GM21528 (cell line): Measurements from ENCODE around the gene OR1I1.

Experiments
- ATAC-seq: cut with Tn5 transposase; IDR thresholded peaks from one replicate; pipeline ENCODE4 v1.9.1; 2021; ENCODE audit warnings: mild to moderate bottlenecking, moderate library complexity; ENCODE audit not compliant: unreplicated experiment, low FRiP score

Gene OR1I1

GRCh38 chr19:15115762-15116615 lies 34.0 kb downstream of the OR1I1 start:
- no peak for ATAC-seq

- ATAC-seq, result no peak
Observed at GRCh38 chr19:15116856-15117255, 34.8 kb downstream of the OR1I1 start.

DNA sequence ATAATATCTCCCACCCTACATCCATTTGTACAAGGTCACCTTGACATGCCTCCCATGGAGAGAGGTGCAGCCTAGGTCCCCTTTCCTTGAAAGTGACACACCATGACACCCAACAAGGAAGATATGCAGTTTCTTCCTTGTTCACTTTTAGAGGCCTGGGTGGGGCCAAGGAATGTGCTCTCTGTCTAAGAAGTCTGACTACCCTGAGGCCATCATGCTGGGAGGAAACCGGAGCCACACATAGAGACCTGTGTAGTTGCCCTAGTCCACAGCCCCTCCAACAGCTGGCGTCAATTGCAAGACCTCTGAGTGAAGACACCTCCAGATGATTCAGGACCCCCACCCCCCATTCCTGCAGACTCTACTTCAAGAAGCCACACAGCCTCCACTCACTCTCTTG lies 36.2 kb downstream of the OR1I1 start:
- ATAC-seq, result no peak

- ATAC-seq, result no peak
Observed at GRCh38 chr19:15118789-15119494, 36.9 kb downstream of the OR1I1 start.

DNA sequence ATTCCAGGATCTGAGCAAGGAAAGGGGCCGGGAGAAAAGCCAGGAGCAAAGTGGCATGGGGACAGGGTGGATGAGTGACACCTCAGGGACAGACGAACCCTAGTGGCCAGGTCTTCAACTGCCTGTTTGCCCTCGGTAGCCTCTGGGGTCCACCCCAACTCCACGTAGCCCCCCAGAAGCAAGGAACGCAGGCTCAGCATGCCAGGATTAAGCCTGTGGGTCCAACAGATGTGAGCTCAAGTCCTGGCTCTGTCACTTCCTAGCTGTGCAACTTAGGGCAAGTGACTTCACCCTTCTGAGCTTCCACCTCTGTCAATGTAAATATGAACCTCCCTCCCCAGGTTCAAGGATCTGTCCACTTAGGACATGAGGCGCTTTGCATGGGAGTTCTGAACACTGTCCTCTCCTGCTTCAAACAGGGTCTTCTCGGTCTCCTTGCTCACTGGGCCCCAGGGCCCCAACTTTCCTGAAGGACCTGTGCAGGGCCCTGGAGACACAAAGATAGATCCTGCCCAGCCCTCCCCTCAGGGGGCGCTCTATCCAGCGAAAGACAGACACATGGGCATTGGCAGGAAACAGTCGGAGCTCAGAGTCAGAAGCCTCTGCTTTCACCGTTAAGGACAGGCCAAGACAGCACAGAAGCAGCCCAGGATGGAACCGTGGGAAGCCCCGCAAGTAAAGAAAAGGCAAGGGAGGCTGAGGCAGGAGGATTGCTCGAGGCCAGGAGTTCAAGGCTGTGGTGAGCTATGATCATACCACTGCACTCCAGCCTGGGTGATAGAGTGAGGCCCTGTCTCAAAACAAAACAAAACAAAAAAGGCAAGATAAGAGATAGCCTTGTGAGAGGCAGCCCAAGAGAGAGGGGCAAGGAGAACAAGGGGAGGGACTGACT lies 38.4 kb downstream of the OR1I1 start:
- ATAC-seq, result no peak

GRCh38 chr19:15122331-15123030 lies 40.5 kb downstream of the OR1I1 start:
- no peak for ATAC-seq

DNA sequence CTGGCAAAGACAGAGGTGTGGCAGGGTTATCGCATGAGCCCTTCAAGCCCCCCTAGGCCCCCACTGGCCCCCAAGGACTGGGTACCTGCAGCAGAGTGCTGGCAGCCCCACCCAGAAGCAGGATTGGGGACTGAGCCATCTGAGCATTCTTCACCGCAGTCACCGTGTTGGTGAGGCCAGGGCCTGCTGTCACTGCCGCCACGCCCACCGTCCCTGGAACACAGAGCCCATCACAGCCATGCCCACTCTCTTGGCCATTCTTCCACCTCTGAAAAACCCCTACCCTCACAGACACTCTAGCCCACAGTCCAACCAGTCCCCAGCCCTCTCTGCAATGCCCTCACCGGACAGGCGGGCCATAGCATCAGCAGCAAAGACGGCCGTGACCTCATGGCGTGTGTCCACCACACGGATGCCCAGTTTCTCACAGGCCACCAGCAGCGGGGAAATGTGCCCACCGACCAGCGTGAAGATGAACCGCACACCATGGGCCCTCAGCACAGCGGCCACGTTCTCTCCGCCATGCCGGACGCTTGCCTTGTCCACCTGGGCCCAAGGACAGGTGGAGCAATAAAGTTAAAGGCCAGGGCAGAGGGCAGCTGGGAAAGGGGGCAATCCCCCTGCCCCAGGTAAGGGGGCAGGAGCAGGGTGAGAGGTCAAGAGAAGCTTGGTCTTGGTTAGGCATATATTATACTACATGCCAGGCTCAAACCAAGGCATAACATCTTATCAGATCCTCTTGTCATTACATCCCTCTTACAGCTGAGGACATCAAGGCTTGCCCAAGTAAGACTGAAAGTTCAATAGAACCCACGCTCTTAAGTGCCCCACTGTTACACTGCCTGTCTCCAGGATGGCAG lies 41.2 kb downstream of the OR1I1 start:
- ATAC-seq, result no peak

DNA sequence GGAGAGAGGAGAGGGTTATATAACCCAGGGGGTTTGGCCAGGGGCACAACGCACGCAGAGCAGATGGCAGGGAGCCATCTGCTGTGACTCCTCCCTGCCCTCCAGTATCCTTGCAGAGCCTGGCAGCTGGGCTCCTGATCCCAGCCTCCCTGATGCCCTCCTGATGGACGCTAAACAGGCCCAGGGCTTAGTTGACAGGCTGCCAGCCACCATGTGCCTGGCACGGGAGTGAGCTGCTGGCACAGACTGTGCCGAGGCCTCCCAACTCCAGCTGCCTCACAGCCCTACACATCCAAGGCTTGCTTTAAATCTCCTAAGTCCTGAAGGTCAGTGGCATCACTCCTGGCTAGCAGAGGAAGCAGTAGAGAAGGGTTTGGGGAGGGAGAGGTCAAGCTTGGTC lies 41.9 kb downstream of the OR1I1 start:
- ATAC-seq, result no peak

DNA sequence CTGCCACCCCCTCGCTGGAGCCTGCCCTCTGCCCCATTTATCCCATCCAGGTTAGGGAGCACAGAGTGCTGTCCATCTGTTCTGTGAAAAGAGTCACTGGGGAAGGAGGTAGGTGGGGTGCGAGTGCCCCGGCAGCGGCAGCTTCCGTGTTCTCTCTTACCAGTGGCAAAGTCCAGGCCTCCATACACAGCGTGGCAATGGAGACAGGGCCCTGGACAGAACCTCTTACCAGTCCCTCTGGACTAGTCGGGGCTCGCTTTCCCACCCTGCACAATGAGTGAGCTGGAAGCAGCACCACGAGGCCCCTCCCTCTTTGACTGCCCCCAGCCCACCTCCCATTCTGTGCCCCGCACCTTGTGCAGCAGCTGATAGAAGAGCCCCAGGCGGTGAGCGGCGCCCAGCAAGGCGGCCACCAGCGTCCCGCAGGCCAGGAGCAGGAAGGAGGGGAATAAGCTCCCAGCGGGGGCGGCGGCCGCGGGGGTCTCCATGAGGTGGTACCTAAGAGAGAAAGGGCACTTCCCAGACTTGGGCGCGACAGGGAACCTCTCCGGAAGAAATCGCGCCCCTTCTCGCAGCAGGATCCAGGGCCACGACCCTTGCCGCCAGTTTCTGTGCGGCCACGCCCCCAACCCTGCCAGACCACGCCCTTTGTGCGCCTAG lies 42.7 kb downstream of the OR1I1 start:
- peak; percentile 5 for ATAC-seq

GRCh38 chr19:15125232-15126067 lies 43.4 kb downstream of the OR1I1 start:
- peak; percentile 85 for ATAC-seq

- no peak for ATAC-seq
Observed at GRCh38 chr19:15126131-15126910, 44.3 kb downstream of the OR1I1 start.

DNA sequence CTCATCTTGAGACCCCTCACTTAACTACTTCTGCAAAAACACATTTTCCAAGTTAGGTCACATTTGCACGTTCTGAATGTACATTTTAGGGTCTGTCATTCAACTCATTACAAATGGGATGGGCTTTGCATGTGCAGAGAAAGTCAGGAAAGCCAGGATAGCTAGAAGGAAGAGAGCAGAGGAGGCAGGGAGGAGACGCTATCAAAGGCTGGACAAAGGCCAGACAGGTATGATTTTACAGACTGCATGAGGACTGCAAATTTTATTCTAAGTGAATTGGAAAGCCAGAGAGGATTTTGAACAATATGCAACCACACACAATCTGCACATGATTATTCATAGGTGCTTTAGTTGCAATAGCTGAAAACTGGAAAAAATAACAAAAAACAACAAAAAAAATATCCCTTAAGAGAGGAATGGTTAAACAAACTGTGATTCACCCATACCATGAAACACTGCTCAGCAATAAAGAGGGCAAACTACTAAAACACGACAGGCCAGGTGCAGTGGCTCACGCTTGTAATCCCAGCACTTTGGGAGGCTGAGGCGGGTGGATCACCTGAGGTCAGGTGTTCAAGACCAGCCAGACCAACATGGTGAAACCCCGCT lies 46.3 kb downstream of the OR1I1 start:
- no peak for ATAC-seq

- ATAC-seq, result no peak
Observed at GRCh38 chr19:15129856-15130585, 48.0 kb downstream of the OR1I1 start.

DNA sequence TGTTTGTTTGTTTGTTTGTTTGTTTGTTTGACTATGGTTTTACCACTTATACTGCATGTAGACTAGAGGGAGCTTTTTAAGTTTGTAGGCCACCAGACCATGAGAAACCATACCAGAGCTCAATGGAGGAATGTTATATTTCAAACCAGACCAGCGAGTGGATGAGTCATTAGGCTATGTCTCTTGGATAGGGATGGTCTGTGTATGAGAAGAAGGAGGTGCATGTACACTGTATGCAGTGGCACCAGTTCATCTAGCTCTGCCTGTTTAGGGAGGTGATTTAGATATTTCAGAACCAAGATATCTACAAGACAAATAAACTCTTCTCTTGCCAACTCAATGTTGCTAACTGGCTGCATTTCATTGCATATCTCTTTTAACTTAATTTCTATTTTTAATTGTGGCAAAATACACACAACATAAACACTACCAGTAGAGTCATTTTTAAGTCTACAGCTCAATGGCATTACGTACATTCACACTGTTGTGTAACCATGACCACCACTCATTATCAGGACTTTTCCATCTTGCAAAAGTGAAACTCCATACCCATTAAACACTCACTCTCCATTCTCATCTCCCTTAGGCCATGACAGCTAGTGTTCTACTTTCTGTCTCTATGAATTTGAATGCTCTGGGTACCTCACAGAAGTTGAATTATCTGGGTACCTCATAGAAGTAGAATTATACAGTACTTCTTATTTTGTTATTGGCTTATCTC lies 54.4 kb downstream of the OR1I1 start:
- no peak for ATAC-seq

DNA sequence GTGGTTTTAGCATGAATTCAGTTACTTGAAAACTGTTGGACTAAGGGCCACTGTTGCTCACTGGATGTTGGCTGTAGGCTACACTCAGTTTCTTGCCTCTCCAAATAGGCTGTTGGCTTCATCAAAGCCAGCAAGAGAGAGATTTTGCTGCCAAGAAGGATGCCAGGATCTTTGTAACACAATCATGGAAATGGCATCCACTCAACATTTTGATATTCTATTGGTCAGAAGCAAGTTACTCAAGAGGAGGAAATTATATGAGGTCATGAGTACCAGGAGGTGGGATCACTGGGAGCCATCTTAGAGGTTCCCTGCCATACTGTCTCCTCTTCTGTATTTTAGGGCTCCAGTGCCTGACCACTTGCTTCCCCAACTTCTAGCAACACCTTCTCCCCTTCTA lies 55.8 kb downstream of the OR1I1 start:
- ATAC-seq, result no peak

DNA sequence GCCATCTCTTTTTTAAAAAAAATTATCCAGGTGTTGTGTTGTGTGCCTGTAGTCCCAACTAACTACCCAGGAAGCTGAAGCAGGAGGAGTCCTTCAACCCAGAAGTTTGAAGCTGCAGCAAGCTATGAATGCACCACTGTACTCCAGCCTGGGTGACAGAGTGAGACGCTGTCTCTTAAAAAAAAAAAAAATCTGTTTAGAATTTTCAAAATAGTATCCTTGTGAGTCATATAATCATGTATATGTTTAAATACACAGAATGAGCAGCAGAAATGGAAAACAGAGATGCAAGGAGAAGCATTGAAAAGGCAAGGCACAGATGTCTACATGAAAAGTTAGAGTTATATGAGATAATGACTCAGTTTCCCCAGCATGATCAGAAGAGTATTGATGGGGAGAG lies 56.4 kb downstream of the OR1I1 start:
- no peak for ATAC-seq
